NCI-H1092 treated with DMSO at 0.1 percent for 48 hours (cell line): ENCODE data around the gene TNRC6B.
"Not testable (repeated sequence)": the region's sequence is repeated elsewhere in the genome, so short reads cannot be mapped to it uniquely, and the experiment has no call there.

ENCODE experiments used
- DNase-seq: peaks from one replicate; lab custom pipeline; 2025; lab: John Stamatoyannopoulos, UW

TNRC6B gene, protein sequence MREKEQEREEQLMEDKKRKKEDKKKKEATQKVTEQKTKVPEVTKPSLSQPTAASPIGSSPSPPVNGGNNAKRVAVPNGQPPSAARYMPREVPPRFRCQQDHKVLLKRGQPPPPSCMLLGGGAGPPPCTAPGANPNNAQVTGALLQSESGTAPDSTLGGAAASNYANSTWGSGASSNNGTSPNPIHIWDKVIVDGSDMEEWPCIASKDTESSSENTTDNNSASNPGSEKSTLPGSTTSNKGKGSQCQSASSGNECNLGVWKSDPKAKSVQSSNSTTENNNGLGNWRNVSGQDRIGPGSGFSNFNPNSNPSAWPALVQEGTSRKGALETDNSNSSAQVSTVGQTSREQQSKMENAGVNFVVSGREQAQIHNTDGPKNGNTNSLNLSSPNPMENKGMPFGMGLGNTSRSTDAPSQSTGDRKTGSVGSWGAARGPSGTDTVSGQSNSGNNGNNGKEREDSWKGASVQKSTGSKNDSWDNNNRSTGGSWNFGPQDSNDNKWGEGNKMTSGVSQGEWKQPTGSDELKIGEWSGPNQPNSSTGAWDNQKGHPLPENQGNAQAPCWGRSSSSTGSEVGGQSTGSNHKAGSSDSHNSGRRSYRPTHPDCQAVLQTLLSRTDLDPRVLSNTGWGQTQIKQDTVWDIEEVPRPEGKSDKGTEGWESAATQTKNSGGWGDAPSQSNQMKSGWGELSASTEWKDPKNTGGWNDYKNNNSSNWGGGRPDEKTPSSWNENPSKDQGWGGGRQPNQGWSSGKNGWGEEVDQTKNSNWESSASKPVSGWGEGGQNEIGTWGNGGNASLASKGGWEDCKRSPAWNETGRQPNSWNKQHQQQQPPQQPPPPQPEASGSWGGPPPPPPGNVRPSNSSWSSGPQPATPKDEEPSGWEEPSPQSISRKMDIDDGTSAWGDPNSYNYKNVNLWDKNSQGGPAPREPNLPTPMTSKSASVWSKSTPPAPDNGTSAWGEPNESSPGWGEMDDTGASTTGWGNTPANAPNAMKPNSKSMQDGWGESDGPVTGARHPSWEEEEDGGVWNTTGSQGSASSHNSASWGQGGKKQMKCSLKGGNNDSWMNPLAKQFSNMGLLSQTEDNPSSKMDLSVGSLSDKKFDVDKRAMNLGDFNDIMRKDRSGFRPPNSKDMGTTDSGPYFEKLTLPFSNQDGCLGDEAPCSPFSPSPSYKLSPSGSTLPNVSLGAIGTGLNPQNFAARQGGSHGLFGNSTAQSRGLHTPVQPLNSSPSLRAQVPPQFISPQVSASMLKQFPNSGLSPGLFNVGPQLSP (N-terminal part only)

DNA sequence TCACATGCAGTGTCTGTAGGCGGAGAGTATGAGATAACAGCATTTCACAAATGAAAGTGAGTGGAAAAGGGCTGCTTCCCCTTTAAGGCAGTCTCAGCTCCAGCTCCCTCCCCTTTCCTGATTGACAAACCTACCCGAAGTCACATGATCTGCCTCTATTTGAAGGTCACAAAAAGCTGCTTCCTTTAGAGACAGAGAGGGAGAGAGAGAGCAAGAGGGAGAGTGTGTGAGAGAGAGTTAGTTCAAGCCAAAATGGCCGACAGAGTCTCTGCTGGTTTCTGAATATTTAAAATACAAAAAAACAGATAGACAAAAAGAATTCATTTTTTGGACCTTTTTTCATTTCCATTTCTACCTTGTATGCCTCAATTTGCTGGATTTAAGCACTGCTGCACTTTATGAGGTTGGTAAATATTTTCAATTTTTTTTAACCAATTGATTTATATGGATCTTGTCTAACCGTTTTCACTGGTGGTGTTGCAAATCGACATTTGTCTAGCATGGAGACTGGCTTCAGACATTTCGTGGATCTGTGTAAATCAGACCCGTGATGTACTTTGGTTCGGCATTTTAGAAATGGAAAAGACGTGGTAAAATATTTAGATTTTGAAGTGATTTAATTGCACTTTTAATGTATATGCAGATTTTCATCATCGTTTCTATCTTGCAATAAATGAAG is at the start of gene TNRC6B:
TNRC6B (plus strand) TSS at position 188 of the 679 bp plus-strand sequence; CDS start at position 399, 211 bp downstream.
- peak; percentile 98 for DNase-seq

DNA sequence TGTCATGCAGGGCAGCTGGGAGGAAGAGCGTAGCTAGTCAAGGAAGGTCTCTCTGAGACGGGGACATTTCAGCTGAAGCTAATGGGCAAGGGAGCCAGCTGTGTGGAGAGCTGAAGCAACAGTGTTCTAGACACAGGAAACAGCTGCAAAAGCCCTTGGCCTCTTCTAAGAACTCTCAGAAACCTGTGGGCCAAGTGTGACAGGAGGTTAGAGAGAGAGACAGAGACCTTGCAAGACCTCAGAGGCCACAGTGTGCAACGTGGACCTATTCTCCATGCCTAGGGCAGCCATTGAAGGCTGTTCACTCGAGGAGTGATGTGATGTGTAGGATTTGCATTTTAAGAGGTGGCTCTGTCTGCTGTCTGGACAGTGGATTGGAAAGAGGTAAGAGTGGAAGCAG is 48.7 kb upstream of the TNRC6B start:
- DNase-seq: no peak

DNA sequence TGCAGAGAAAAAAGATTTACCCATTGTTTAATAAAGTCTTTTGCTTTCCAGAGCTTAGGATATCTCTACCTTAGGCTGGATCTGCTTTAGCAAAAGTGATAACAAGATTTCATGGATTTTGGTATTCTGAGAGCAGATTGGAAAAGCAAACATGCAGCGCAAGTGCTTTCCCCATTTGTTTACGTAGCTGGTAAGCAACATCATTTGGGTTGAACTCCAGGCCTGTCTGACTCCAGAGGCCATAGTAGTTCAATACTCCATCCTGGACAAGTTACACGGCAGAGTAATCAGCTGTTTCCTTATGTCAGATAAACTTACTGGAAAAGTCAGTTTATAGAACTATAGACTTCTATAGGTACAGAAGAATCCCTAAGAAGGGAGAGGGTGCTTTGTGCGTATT is 40.6 kb upstream of the TNRC6B start:
- no peak for DNase-seq

DNA sequence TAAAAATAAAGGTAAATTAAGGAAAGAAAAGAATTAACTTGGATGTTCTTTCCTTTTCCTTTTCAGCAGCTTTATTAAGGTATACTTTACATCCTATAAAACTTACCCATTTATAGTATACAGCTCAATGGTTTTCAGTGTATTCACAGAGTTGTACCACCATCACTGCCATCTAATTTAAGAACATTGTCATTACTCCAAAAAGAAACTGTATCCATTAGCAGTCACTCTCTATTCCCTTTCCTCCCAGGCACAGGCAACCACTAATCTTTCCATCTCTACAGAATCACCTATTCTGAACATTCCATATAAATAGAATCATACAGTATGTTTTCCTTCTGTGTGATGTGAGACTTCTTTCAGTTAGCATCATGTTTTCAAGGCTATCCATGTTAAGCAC is 38.9 kb upstream of the TNRC6B start:
- no peak for DNase-seq

DNA sequence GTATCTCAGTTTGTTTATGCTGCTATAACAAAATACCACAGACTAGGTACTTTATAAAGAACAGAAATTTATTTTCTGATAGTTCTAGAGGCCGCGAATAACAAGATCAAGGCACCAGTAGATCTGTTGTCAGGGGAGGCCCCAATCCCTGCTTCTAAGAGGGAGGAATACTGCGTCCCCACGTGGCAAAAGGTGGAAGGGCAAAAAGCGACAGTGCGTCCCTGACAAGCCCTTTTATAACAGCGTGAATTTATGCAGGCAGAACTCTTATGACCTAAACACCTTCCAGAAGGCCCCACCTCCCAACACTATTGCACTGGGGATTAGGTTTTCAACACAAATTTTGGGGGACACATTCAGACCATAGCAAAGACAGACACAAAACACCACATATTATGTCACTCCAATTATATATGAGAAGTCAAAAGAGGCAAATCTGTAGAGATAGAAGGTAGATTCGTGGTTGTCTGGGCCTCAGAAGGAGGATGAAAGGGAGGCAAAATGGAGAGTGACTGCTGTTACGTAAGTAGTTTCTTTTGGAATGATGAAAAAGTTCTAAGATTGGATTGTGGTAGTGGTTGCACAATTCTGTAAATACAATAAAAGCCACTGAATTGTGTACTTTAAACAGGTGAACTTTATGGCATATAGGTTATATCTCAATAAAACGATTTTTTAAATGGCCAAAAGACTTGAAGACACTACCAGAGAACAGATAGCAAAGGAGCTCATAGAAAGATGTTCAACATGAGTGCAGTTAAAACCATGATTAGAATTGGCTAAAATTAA is 30.1 kb upstream of the TNRC6B start:
- no peak for DNase-seq

DNA sequence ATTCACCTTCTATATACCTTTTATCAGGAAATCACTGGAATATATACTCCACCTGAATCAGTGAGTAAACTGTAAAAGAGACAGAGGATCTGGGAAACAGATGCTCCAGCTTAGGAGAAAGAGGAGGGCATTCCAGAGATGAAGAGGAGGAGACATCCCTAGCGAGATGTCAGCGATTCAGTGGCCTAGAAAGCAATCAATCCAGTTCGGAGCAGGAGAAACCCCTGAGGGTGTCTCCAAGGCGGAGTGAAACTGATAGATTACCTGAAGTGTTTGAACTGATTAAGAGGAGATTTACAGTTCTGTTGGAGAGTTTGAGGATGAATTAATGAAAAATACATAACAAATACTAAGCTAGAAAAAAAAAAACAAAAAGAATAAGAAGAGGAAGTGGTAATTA is 24.5 kb upstream of the TNRC6B start:
- no peak for DNase-seq

DNA sequence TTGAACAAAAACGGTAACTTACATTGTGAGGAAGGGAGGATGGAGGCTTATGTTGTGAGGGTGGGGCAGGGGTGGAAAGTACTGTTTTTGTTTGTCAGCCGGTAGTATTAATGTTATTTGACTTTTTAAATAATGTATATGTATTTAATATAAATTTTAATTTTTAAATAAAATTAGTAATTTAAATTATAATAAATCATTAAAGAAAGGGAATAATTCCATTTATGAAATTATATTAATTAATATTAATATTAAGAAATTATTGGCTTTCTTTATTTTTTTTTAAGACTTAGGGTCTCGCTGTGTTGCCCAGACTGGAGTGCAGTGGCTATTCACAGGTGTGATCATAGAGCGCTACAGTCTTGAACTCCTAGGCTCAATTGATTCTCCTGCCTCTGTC is 24.0 kb upstream of the TNRC6B start:
- no peak for DNase-seq

DNA sequence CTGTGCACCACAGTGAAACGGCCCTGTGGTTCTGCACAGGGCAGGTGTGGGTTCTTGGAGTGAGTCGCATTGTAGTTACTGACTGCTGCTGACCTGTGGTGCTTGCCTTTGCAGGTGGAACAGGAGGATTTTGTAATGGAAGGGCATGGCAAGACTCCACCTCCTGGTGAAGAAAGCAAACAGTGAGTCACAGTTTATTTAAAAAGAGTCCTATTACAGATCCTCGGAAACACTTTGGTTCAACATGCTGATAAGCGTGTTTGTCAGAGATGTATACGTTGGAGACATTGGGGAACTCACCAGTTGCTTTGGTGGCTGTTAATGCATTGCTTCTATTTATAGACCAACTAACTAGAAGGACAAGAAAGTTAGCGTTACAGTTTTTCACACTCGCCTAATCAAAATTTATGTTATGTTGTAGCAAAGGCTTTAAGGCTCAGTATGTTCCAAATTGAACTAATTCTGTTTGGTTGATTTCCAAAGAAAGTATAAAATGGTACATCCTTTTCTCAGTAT is 21.7 kb upstream of the TNRC6B start:
- DNase-seq: peak; percentile 32

DNA sequence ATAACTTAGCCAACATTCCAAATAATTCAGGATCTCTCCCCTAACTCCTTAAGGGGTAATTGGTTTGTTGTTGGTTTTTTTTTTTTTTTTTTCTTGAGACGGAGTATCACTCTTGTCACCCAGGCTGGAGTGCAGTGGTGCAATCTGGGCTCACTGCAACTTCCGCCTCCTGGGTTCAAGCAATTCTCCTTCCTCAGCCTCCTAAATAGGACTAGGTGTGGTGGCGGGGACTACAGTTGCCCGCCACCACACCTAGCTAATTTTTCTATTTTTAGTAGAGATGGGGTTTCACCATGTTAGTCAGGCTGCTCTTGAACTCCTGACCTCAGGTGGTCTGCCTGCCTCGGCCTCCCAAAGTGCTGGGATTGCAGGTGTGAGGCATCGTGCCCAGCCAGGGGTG is 21.0 kb upstream of the TNRC6B start:
- not testable (repeated sequence) for DNase-seq

DNA sequence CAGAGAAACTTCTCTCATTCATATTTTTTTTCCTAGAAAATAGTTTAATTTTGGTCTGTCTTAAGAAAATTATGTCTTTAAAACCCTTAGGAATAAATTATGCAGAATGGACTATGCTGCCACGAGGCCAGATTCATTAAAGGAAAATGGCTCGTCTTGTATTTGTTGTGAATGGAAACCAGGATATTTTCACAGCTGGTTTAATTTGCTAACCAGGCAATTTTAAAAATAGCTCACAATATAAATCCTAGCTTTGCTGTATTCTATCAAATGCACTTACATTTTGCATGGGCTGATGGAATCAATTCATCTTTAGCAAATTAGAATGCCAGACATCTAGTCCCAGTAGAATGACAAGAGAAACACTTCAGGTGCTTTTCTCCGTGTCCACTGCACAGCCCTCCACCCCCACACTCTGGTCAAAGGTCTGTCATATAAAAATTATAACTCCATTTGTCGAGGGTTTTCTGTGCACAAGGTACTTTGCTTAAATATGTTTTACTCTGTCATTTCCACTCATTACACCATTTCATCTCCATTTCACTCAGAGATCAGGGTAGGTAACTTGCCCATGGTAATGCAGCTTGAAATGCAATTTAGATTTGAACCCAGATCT is 20.3 kb upstream of the TNRC6B start:
- DNase-seq: no peak

DNA sequence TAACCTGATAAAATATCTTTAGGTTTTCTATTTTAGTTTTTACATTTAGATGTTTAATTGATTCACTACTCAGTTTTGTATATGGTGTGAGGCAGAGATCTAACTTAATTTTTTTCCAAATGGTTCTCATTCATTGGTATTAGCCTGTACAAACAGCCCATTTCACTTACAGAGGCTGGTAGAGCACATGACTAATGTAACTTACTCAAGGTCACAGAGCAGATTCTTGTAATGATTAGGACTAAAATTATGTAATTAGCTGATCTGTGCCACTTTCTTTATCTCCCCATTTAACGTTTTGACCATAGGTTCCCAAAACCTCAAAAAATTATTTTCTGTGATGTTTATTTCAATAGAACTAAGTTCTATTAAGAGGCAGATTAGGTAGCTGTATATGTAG is 16.5 kb upstream of the TNRC6B start:
- DNase-seq: no peak

DNA sequence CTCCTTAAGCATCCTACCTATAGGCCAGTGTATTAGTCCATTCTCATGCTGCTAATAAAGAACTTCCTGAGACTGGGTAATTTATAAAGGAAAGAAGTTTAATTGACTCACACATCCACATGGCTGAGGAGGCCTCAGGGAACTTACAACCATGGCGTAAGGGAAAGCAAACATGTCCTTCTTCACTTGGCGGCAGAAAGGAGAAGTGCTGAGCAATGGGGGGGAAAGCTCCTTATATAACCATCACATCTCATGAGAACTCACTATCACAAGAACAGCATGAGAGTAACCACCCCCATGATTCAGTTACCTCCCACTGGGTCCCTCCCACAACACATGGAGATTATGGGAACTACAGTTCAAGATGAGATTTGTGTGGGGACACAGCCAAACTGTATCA is 12.2 kb upstream of the TNRC6B start:
- not testable (repeated sequence) for DNase-seq

DNA sequence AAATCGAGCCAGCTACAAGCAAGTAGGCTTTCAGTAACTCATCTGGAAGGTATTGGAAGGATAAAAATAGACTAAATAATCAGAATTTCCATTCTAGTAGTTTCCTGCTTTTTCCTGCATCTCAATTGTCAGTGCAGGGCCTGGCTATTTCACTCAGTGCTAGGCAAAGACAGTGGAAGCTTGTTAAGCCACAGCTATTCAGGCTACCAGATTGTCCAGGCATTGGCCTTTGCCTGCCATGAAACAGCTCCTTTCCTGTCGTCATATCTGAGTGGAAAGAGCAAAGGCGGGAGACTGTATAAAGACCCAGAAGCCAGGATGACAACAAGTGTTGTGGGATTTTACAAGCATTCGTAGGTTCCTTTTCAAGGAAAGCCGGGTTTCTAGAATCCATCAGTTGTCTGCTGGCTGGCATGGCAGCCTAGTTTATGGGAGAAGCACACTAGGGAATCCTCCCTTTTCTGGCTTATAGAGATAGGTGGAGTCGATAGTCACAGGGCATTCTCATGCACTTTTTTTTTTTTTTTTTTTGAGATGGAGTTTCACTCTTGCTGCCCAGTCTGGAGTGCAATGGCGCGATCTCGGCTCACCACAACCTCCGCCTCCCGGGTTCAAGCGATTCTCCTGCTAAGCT is 2.0 kb upstream of the TNRC6B start:
- no peak for DNase-seq

DNA sequence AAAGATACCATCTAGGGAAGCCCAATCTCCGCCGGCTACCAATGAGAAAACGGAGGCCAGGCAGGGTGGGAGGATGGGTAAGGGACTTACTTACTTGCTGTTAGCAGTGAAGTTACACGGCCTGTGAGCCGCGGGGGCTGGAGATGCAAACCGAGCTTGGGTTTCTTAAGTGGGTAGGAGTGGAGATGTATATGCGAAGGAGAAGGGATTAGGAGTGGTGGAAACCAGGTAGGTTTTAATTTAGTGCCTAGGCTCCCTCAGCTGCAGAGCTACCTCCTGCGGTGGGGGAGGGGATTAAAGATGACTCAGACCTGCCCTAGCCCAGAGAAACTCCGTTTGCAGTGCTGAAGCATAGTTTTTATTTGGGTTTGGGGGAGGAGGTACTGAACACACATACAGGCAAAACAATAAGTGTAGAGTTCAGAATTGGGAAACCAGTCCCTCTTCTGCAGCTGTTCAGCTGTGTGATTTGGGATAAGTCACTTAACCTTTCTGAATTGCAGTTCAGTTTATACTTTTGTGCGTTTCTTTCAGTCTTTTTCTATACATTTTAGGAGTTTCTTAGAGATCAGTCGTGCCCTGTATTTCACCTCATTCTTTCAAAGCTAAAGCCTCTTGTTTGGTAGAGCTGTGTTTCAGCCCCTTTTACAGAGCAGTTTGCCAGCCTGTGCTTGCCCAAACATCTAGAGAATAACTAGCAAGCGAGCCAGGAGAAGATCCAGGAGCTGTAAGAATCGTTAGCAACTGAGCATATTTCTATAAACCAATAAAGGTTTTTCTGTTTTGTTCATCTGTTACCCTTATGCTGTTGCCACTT is 596 bp upstream of the TNRC6B start:
- DNase-seq: no peak

DNA sequence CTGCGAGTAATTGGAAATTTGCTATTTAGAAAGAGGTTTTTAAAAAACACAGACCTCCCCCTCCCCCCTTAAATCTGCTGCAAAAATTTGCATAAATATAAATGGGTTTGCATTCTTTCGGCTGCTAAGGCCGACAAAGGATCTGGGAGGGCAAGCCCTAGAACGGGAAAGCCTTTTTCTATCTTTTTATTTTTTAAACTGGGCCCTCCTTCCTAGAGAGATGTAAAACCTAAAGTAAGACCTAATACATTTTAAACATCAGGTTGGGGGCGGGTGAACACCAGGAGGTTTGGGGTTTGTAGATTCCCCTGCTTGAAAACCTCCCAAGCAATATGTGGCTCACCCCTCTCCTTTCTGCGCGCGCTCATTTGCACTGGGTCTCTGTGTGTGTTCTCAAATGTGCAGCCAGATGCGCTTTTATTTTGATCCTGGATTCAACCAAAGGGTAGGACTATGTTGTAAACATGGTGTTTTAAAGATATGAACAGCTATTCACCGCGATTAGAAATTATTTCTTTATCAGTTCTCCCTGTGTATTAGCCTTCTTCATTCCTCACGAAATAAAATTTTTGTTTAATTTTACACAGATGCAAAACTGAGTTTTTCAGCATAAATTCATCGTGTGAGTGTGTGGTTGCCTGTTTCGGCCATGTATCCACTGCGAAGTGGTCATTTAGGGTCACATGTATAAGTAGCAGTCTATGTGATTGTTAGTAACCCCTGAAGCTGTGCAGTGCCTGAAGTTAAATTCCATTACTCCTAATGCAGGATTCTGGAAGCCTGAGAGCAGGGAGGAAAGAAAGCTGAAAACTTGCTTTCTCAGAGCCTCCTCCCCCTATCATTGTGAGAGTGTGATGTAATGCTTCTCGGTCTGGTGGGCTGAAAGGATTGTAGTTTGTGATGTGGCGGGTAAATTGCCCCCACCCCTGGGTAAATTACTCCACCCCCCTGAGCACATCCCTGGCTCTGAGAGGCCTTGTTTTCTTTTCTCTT is 988 bp downstream of the TNRC6B start:
- peak; percentile 57 for DNase-seq

DNA sequence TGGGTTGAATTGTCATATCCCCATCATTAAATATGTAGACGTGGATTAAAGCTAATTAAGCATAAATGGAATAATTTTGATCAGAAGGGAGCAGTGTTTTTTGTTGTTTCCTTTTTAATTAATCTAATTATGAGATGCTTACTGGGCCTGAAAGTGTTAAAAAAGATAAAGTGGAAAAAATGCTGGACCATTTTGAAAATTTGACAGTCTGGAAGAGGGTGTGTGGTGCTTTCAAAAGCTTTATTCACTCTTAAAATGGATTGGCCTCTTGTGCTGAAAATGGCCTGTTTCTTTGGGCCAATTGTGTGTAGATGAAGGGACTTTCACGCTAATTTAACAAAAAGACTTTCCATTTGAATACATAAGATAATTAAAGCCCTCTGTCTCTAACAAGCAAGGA is 1.8 kb downstream of the TNRC6B start:
- no peak for DNase-seq

DNA sequence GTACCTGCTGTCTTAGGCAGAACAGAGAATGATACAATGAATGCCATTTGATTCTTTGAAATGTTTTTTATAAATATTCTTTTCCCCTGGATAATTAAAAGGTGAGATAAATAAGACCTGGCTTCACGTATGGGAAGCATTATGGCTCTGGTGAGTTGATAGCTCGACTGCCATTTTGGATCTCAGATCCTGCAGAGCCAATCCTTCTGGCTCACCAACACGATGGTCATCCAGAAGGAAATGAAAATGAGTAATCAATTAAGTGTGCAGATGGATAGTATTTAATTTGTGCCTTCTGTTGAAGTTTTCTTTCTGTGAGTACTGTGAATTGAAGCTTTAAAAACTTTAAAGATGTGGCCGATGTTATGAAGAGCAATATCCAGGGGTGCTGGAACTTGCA is 2.7 kb downstream of the TNRC6B start:
- DNase-seq: no peak

DNA sequence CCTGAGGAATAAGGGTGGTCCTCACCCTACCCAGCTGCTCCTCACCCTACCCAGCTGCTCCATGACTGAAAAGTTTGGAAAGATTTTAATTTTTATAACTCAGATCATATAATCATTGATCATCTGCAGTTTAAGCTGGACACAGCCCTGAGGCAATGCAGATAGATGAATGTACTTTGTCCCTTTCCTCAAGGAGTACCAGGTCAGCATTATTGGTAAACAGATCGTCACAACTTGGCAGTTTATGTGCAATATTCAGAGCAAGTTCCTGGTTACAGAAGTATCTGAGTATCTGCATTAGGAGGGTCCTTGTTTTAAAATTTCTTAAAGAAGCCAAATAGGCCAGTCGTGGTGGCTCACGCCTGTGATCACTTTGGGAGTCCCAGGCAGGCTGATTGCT is 3.6 kb downstream of the TNRC6B start:
- no peak for DNase-seq
